GM23338 (cell line): Measurements from ENCODE around the gene ZNF664. TPM values are rescaled to one million over a fixed set of nuclear protein-coding genes. Genes with fewer than 3 reads are reported as not detected.

Source experiments
- ATAC-seq: fragments of 200-7000 bp; cut with Tn5 transposase; 3 replicates; pipeline ENCODE4 v1.9.1; 2020
- DNase-seq: peaks from one replicate; pipeline ENCODE4 v3.0.0-alpha.2; 2015; ENCODE audit warnings: low spot score
- H2AFZ ChIP-seq: fragments of 200-600 bp; sonication (generic); 2 replicates; pipeline ENCODE4 v1.8.0; 2016; ENCODE audit warnings: antibody characterized with exemption, mild to moderate bottlenecking, moderate library complexity
- H3F3A ChIP-seq: fragments of 200-600 bp; sonication (generic); replicated peaks from 2 replicates; pipeline ENCODE4 v1.8.0; 2017; ENCODE audit warnings: antibody characterized with exemption, mixed run types, low read depth
- H3K27ac ChIP-seq: fragments of 200-600 bp; sonication (generic); 2 replicates; pipeline ENCODE4 v1.6.1; 2016; ENCODE audit warnings: low read depth
- H3K27me3 ChIP-seq: fragments of 200-600 bp; sonication (generic); 2 replicates; pipeline ENCODE4 v1.8.0; 2016; ENCODE audit warnings: mild to moderate bottlenecking, mixed run types, moderate library complexity; ENCODE audit not compliant: insufficient read depth
- H3K36me3 ChIP-seq: fragments of 200-600 bp; sonication (generic); 2 replicates; pipeline ENCODE4 v1.8.0; 2016; ENCODE audit warnings: mild to moderate bottlenecking; ENCODE audit not compliant: insufficient read depth
- H3K4me1 ChIP-seq: fragments of 200-600 bp; sonication (generic); 2 replicates; pipeline ENCODE4 v1.8.0; 2016; ENCODE audit warnings: mild to moderate bottlenecking, moderate library complexity; ENCODE audit not compliant: insufficient read depth
- H3K4me2 ChIP-seq: fragments of 200-600 bp; sonication (generic); 2 replicates; pipeline ENCODE4 v1.7.1; 2017; ENCODE audit warnings: mixed run types
- H3K4me3 ChIP-seq: fragments of 200-600 bp; sonication (generic); 2 replicates; pipeline ENCODE4 v1.6.1; 2016; ENCODE audit warnings: mixed run types
- H3K79me2 ChIP-seq: fragments of 200-600 bp; sonication (generic); replicated peaks from 2 replicates; pipeline ENCODE4 v1.8.0; 2017; ENCODE audit warnings: mild to moderate bottlenecking; ENCODE audit not compliant: insufficient read depth
- H3K9me2 ChIP-seq: fragments of 200-600 bp; sonication (generic); 2 replicates; pipeline ENCODE4 v1.8.0; 2017; ENCODE audit not compliant: insufficient read depth
- H4K20me1 ChIP-seq: fragments of 200-600 bp; sonication (generic); replicated peaks from 2 replicates; pipeline ENCODE4 v1.8.0; 2017; ENCODE audit warnings: mild to moderate bottlenecking; ENCODE audit not compliant: insufficient read depth
- H3K27ac Mint-ChIP-seq: 2 replicates; pipeline ENCODE4 v1.8.0; 2020; ENCODE audit warnings: inconsistent platforms, mild to moderate bottlenecking, moderate library complexity, mixed read lengths
- H3K27me3 Mint-ChIP-seq: 3 replicates; pipeline ENCODE4 v1.8.0; 2022; ENCODE audit warnings: low read depth, mild to moderate bottlenecking, moderate library complexity, mixed read lengths, inconsistent platforms; ENCODE audit not compliant: insufficient read depth, poor library complexity
- H3K36me3 Mint-ChIP-seq: 3 replicates; pipeline ENCODE4 v1.8.0; 2021; ENCODE audit warnings: low read depth, mild to moderate bottlenecking, inconsistent platforms, moderate library complexity, mixed read lengths
- H3K4me1 Mint-ChIP-seq: 3 replicates; pipeline ENCODE4 v1.8.0; 2020; ENCODE audit warnings: mild to moderate bottlenecking, inconsistent platforms, mixed read lengths
- H3K4me3 Mint-ChIP-seq: 3 replicates; pipeline ENCODE4 v1.8.0; 2021; ENCODE audit warnings: moderate library complexity, mild to moderate bottlenecking, inconsistent platforms, mixed read lengths
- H3K9me3 Mint-ChIP-seq: 3 replicates; pipeline ENCODE4 v1.8.0; 2020; ENCODE audit warnings: moderate library complexity, mild to moderate bottlenecking, inconsistent platforms, mixed read lengths
- CREB1 ChIP-seq: fragments of 250-450 bp; sonication (Bioruptor Pico); IDR thresholded peaks from 2 replicates; pipeline ENCODE4 v1.5.0; 2020; ENCODE audit warnings: low read depth, mild to moderate bottlenecking, moderate library complexity
- CTCF ChIP-seq, 2 experiments: fragments of 200-600 bp in 1 of 2; sonication (generic) in 1 of 2; conservative IDR thresholded peaks; 2 replicates each; pipeline versions ENCODE4 v1.5.1 to v1.6.1; 2016 to 2017; ENCODE audit warnings: antibody characterized with exemption in 2 of 2, low read depth in 2 of 2, mild to moderate bottlenecking in 2 of 2, moderate library complexity in 1 of 2
- EZH2 ChIP-seq: fragments of 200-600 bp; sonication (generic); IDR thresholded peaks from one replicate; pipeline ENCODE4 v1.8.0; 2017; ENCODE audit warnings: antibody characterized with exemption, mild to moderate bottlenecking, low read depth; ENCODE audit not compliant: unreplicated experiment
- EZH2phosphoT487 ChIP-seq: fragments of 200-600 bp; sonication (generic); IDR thresholded peaks from one replicate; pipeline ENCODE4 v1.8.1; 2018; ENCODE audit warnings: antibody characterized with exemption; ENCODE audit not compliant: unreplicated experiment
- JUNB ChIP-seq: IDR thresholded peaks from one replicate; pipeline ENCODE4 v1.6.1; 2016; ENCODE audit warnings: antibody characterized with exemption; ENCODE audit not compliant: unreplicated experiment
- NANOG ChIP-seq: IDR thresholded peaks from 2 replicates; pipeline ENCODE4 v1.6.1; 2016; ENCODE audit warnings: antibody characterized with exemption, borderline replicate concordance
- POLR2AphosphoS5 ChIP-seq: IDR thresholded peaks from 2 replicates; pipeline ENCODE4 v1.6.1; 2016; ENCODE audit warnings: antibody characterized with exemption, low read depth
- ZNF114 ChIP-seq: fragments of 250-450 bp; sonication (Bioruptor Pico); IDR thresholded peaks from 2 replicates; pipeline ENCODE4 v1.5.0; 2020; ENCODE audit warnings: mild to moderate bottlenecking, moderate library complexity
- polyA plus RNA-seq: library from polyadenylated mRNA; unstranded; fragments of >200 nt; fragmentation: Nextera tagmentation; extraction: Ambion mirVana; gene quantifications from 2 replicates; pipeline ENCODE4 v1.2.1, GENCODE V29; 2016
- total RNA-seq: library from RNA; depleted of rRNA; stranded (reverse); fragments of >200 nt; shearing (Covaris generic); gene quantifications from 2 replicates; pipeline ENCODE4 v1.2.3, GENCODE V29; 2014
- TF ChIP-seq, protein P1 (sequence below): IDR thresholded peaks from one replicate; pipeline ENCODE4 v1.6.1; 2018; ENCODE audit warnings: antibody characterized with exemption; ENCODE audit not compliant: unreplicated experiment

ZNF664 gene
- total and polyA plus RNA-seq, 2 experiments from 2014 or later, result 8.1 to 35.2 TPM

GRCh38 chr12:124053851-124054250 lies 80.8 kb downstream of the ZNF664 start:
- ATAC-seq, result peak; percentile 99
- Mint-ChIP-seq H3K27ac (peak overlapping the region; percentile 58; the same call in 1 of the 2 replicates), H3K36me3 (peaks cover 6% of the 10 kb centered on the region; the same call in 2 of the 3 replicates)

GRCh38 chr12:124055066-124055465 lies 82.1 kb downstream of the ZNF664 start:
- Histone ChIP-seq H3K36me3 (no peaks in the 10 kb centered on the region), H3F3A (0 out of 2 replicates have a peak, but pooled peaks cover 6% of the 10 kb centered on the region), H3K27me3 (no peaks in the 10 kb centered on the region), H3K79me2 (no peaks in the 10 kb centered on the region), H3K4me3 (no peak overlapping the region), H3K9me2 (no peaks in the 10 kb centered on the region), H2AFZ (no peak overlapping the region), H3K4me2 (no peak overlapping the region), H4K20me1 (no peaks in the 10 kb centered on the region), H3K4me1 (peaks cover 5% of the 10 kb centered on the region; the same call in 1 of the 2 replicates), H3K27ac (no peak overlapping the region)
- Mint-ChIP-seq H3K27me3 (peaks cover 7% of the 10 kb centered on the region), H3K36me3 (no peaks in the 10 kb centered on the region; the same call in 2 of the 3 replicates), H3K9me3 (peaks cover 10% of the 10 kb centered on the region), H3K4me3 (no peak overlapping the region), H3K27ac (no peak overlapping the region), H3K4me1 (peaks cover 10% of the 10 kb centered on the region)
- DNase-seq, result no peak
- no peak for ATAC-seq
- TF ChIP-seq NANOG, result no peak
- TF ChIP-seq, protein P1, sequence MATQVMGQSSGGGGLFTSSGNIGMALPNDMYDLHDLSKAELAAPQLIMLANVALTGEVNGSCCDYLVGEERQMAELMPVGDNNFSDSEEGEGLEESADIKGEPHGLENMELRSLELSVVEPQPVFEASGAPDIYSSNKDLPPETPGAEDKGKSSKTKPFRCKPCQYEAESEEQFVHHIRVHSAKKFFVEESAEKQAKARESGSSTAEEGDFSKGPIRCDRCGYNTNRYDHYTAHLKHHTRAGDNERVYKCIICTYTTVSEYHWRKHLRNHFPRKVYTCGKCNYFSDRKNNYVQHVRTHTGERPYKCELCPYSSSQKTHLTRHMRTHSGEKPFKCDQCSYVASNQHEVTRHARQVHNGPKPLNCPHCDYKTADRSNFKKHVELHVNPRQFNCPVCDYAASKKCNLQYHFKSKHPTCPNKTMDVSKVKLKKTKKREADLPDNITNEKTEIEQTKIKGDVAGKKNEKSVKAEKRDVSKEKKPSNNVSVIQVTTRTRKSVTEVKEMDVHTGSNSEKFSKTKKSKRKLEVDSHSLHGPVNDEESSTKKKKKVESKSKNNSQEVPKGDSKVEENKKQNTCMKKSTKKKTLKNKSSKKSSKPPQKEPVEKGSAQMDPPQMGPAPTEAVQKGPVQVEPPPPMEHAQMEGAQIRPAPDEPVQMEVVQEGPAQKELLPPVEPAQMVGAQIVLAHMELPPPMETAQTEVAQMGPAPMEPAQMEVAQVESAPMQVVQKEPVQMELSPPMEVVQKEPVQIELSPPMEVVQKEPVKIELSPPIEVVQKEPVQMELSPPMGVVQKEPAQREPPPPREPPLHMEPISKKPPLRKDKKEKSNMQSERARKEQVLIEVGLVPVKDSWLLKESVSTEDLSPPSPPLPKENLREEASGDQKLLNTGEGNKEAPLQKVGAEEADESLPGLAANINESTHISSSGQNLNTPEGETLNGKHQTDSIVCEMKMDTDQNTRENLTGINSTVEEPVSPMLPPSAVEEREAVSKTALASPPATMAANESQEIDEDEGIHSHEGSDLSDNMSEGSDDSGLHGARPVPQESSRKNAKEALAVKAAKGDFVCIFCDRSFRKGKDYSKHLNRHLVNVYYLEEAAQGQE, result no peak
- TF ChIP-seq JUNB, result no peak
- TF ChIP-seq ZNF114 (CRISPR knock-in tag), result no peak
- no peak for TF ChIP-seq CTCF (conservative IDR thresholded peaks at IDR 0.05; ENCODE audit: low read depth in 2 of 2)
- no peak for TF ChIP-seq EZH2
- no peak for TF ChIP-seq POLR2AphosphoS5
- TF ChIP-seq EZH2phosphoT487, result no peak
- no peak for TF ChIP-seq CREB1 (CRISPR knock-in tag)

More at GRCh38 chr12:124053851-124054250, 80.8 kb downstream of the ZNF664 start:
- peaks cover 8% of the 10 kb centered on the region for H3K9me3 Mint-ChIP-seq
- Histone ChIP-seq H3F3A (0 out of 2 replicates have a peak, but pooled peaks cover 6% of the 10 kb centered on the region), H3K79me2 (no peaks in the 10 kb centered on the region), H3K27ac (no peak overlapping the region), H2AFZ (no peak overlapping the region), H3K4me2 (no peak overlapping the region), H3K36me3 (0 out of 2 replicates have a peak, but pooled peaks cover under 1% of the 10 kb centered on the region), H3K9me2 (no peaks in the 10 kb centered on the region), H4K20me1 (no peaks in the 10 kb centered on the region), H3K27me3 (no peaks in the 10 kb centered on the region), H3K4me3 (no peak overlapping the region), H3K4me1 (peaks cover 5% of the 10 kb centered on the region; the same call in 1 of the 2 replicates)
- no peak overlapping the region for H3K4me3 Mint-ChIP-seq
- H3K4me1 Mint-ChIP-seq, result peaks cover 10% of the 10 kb centered on the region
- TF ChIP-seq ZNF114 (CRISPR knock-in tag) (no peak), CTCF (conservative IDR thresholded peaks at IDR 0.05; ENCODE audit: low read depth in 2 of 2) (peak; percentile 77 to 94), CREB1 (CRISPR knock-in tag) (no peak), EZH2phosphoT487 (no peak), NANOG (0 out of 2 replicates have a peak, but pooled peaks have one; percentile 18)
- peak; percentile 88 for DNase-seq
- peaks cover 11% of the 10 kb centered on the region for H3K27me3 Mint-ChIP-seq
